Left ventricle myocardium inferior (tissue), 1 donor: ENCODE measurements around the gene SNRPF. TPM values are rescaled to one million over a fixed set of nuclear protein-coding genes. Genes with fewer than 3 reads are reported as not detected.

Experiments used
- DNase-seq: peaks from one replicate; pipeline ENCODE4 v3.0.0-alpha.2; 2020
- H3K27ac ChIP-seq: fragments of 200-600 bp; replicated peaks from 2 replicates; pipeline ENCODE4 v1.8.0; 2021
- H3K27me3 ChIP-seq: fragments of 200-600 bp; 2 replicates; pipeline ENCODE4 v1.8.0; 2021; ENCODE audit warnings: low read depth
- H3K36me3 ChIP-seq: fragments of 200-600 bp; 2 replicates; pipeline ENCODE4 v1.8.0; 2021
- H3K4me1 ChIP-seq: fragments of 200-600 bp; 2 replicates; pipeline ENCODE4 v1.8.0; 2021
- H3K4me3 ChIP-seq: fragments of 200-600 bp; 2 replicates; pipeline ENCODE4 v1.8.0; 2021; ENCODE audit warnings: mild to moderate bottlenecking, moderate library complexity
- H3K9me3 ChIP-seq: fragments of 200-600 bp; replicated peaks from 2 replicates; pipeline ENCODE4 v1.8.0; 2021
- intact Hi-C: fragments of 100-400 bp; cut with micrococcal nuclease; formaldehyde crosslinking; loops from one replicate; pipeline ENCODE4 v1.11.0; 2022
- total RNA-seq: library from RNA; stranded (reverse); fragmentation: NEBNext Ultra II Directional; extraction: Animal tissue kit (Norgen Biotek cat#: 25700); gene quantifications from one replicate; pipeline ENCODE4 v1.2.1, GENCODE V29; 2021
- TF ChIP-seq, protein P1 (sequence below): fragments of 200-600 bp; IDR thresholded peaks from 2 replicates; pipeline ENCODE4 v1.8.0; 2021; ENCODE audit warnings: antibody characterized with exemption, mild to moderate bottlenecking, borderline replicate concordance
- donor health status: DM: no; HTN: yes; CAD: no; lungs with severe emphysema.

The SNRPF gene
- total RNA-seq, 1 donor from 2014 or later, result 10.7 TPM

DNA sequence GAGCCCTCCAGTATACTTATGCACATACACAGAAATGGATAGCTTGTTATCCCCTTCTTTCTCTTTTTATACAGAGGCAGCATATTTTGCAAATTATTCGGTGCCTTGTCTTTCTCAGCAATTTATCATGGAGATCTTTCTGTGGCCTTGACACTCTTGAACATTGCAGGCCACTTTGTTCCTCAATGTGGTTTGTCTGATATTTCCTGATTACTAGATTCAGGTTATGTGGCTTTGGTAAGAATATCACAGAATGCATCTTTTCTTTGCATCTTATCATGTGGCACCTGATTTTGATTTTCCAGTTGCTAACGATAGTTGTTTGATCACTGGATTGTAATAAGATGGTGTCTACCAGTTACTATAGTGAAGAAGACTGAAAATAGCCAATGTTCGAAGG lies 7.1 kb upstream of the SNRPF start:
- no peaks in the 10 kb centered on the region for H3K36me3 ChIP-seq
- no peaks in the 10 kb centered on the region for H3K9me3 ChIP-seq
- no peak overlapping the region for H3K4me3 ChIP-seq
- no peaks in the 10 kb centered on the region for H3K4me1 ChIP-seq
- H3K27me3 ChIP-seq, result no peaks in the 10 kb centered on the region
- intact Hi-C loops, result loop anchor here (10.0 kb wide), 1 partner anchor 617 kb away; no protein-coding TSS in a partner anchor
- no peak overlapping the region for H3K27ac ChIP-seq
- TF ChIP-seq, protein P1, sequence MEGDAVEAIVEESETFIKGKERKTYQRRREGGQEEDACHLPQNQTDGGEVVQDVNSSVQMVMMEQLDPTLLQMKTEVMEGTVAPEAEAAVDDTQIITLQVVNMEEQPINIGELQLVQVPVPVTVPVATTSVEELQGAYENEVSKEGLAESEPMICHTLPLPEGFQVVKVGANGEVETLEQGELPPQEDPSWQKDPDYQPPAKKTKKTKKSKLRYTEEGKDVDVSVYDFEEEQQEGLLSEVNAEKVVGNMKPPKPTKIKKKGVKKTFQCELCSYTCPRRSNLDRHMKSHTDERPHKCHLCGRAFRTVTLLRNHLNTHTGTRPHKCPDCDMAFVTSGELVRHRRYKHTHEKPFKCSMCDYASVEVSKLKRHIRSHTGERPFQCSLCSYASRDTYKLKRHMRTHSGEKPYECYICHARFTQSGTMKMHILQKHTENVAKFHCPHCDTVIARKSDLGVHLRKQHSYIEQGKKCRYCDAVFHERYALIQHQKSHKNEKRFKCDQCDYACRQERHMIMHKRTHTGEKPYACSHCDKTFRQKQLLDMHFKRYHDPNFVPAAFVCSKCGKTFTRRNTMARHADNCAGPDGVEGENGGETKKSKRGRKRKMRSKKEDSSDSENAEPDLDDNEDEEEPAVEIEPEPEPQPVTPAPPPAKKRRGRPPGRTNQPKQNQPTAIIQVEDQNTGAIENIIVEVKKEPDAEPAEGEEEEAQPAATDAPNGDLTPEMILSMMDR, result no peak
- DNase-seq, result no peak

DNA sequence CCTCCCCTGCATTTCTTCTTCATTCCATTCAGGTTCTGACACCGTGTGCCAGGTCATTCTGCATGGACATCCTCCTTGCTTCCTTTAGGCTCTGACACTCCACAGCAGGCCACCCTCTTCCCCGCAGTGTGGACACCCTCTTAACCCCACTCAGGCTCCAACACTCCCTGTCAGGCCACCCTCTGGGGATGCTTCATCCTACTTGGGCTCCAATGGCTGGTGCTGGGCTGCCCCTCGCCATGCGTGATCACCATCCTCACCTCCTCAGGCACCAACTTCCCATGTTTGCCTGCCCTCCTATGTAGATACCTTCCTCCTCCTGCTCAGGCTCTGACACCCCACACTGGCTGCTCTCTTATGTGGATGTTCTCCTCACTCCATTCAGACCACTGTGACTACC lies 6.6 kb upstream of the SNRPF start:
- Histone ChIP-seq H3K4me3 (no peak overlapping the region), H3K27ac (no peak overlapping the region), H3K4me1 (no peaks in the 10 kb centered on the region), H3K9me3 (no peaks in the 10 kb centered on the region), H3K27me3 (no peaks in the 10 kb centered on the region), H3K36me3 (no peaks in the 10 kb centered on the region)
- intact Hi-C loops, result loop anchor here (10.0 kb wide), 1 partner anchor 617 kb away; no protein-coding TSS in a partner anchor
- TF ChIP-seq, protein P1, result no peak
- DNase-seq, result no peak

DNA sequence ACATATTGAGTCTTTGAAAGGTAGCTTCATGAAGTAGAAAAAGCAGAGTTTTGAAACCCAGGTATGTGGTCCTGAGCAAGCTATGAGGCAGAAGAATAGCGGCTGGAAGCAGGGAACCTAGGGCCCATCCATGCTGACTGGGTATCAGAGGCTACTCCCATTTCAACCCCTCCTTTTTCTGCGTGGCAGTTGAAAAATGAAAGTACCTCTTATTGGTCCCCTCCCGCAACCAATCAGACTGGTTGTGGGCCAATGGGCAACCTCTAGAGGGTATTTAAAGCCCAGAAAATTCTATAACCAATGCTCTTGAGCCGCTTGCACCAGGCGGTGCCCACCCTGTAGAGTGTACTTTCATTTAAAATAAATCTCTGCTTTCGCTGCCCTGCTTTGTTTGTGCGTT lies 1.6 kb upstream of the SNRPF start:
- no peak for DNase-seq
- peaks cover 2% of the 10 kb centered on the region for H3K9me3 ChIP-seq
- H3K27ac ChIP-seq, result no peak overlapping the region
- peaks cover 13% of the 10 kb centered on the region for H3K36me3 ChIP-seq
- no peaks in the 10 kb centered on the region for H3K27me3 ChIP-seq
- no peak overlapping the region for H3K4me3 ChIP-seq
- H3K4me1 ChIP-seq, result peaks cover 35% of the 10 kb centered on the region
- TF ChIP-seq, protein P1, result no peak
- intact Hi-C loops, result loop anchor here (10.0 kb wide), 1 partner anchor 622 kb away; no protein-coding TSS in a partner anchor

DNA sequence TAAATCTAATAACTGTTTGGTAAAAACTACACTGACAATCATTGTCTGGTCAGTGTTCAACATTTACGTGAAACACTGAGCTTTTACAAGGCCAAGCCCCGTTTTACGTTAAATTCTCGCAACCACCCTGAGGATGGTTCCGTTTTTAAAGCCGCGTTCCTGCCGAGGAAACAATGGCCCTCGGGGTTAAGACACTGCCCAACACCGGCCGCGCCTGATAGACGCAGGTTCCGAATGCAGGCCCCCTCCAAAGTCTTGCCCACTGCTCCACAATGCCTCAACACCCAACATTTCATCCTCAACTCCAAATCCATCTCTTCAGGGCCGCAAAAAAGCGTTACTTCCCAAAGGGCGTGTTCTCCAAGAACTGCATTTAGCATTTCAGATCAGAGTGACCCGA lies 953 bp upstream of the SNRPF start:
- DNase-seq, result no peak
- H3K4me1 ChIP-seq, result peaks cover 35% of the 10 kb centered on the region
- H3K27me3 ChIP-seq, result no peaks in the 10 kb centered on the region
- TF ChIP-seq, protein P1, result no peak
- intact Hi-C loops, result loop anchor here (10.0 kb wide), 1 partner anchor 623 kb away; no protein-coding TSS in a partner anchor
- H3K4me3 ChIP-seq, result peak overlapping the region; percentile 95
- H3K36me3 ChIP-seq, result peaks cover 20% of the 10 kb centered on the region
- peaks cover 3% of the 10 kb centered on the region for H3K9me3 ChIP-seq
- H3K27ac ChIP-seq, result no peak overlapping the region

DNA sequence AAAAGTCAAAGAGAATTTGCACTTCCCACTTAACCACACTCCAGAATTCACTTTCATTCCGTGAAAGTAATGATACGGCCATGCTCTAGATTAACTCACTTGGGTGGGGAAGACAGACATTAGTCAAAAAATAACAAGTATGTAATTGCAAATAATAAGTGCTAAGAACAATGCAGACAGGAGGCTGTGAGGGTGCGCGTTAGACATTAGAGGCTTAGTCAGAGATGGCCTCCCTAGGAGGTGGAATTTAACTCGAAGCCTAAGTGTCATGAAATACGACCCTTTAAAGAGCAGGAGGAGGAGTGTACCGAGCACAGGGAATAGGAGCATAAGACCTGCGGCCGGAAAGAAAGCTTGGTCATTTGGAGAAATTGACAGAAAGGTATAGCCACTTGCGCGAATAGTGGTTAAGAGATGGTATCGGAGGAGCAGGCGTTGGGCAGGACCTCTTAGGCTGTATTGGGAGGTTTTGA lies 628 bp downstream of the SNRPF start:
- intact Hi-C loops, result loop anchor here (10.0 kb wide), 1 partner anchor 625 kb away; no protein-coding TSS in a partner anchor
- Histone ChIP-seq H3K9me3 (peaks cover 3% of the 10 kb centered on the region), H3K4me1 (peaks cover 35% of the 10 kb centered on the region), H3K4me3 (peak overlapping the region; percentile 95), H3K36me3 (peaks cover 30% of the 10 kb centered on the region), H3K27me3 (no peaks in the 10 kb centered on the region), H3K27ac (peak overlapping the region; percentile 85)
- TF ChIP-seq, protein P1, result no peak
- DNase-seq, result no peak
